SK-N-DZ (cell line): Measurements from ENCODE around the gene RNU7-1.

Source experiments
- DNase-seq: peaks from one replicate; pipeline ENCODE4 v3.0.0-alpha.2; 2015; ENCODE audit warnings: low spot score

RNU7-1 gene

GRCh38 chr12:6963016-6963731 is 19.6 kb downstream of the RNU7-1 start:
- DNase-seq: peak; percentile 6

- DNase-seq: peak; percentile 15
Measured at GRCh38 chr12:6963791-6964413, 20.3 kb downstream of the RNU7-1 start.

- no peak for DNase-seq
Measured at GRCh38 chr12:6964605-6965025, 21.0 kb downstream of the RNU7-1 start.

- peak; percentile 80 for DNase-seq
Measured at GRCh38 chr12:6965026-6965661, 21.5 kb downstream of the RNU7-1 start.

- peak; percentile 13 for DNase-seq
Measured at GRCh38 chr12:6965714-6966113, 22.1 kb downstream of the RNU7-1 start.

DNA sequence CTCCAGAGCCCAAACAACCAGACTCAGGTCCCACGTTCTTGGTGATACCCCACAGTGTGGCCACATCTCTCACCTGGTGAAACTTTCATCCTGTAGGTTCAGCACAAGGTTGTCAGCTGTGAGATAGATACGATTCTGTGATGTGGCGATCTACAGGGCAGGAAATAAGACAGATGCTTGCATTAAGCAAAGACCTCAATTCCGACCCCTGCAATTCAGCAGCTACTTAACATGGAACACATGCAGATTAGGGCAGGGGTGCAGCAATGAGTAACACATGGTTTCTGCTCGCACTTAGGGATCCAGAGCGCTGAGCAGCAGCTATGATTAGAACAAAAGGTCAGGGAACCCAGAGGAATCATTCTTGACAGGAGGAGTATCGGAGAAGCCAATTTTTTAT is 22.7 kb downstream of the RNU7-1 start:
- no peak for DNase-seq

GRCh38 chr12:6967651-6968100 is 24.1 kb downstream of the RNU7-1 start:
- DNase-seq: no peak

- DNase-seq: no peak
Measured at GRCh38 chr12:6968426-6968825, 24.8 kb downstream of the RNU7-1 start.

DNA sequence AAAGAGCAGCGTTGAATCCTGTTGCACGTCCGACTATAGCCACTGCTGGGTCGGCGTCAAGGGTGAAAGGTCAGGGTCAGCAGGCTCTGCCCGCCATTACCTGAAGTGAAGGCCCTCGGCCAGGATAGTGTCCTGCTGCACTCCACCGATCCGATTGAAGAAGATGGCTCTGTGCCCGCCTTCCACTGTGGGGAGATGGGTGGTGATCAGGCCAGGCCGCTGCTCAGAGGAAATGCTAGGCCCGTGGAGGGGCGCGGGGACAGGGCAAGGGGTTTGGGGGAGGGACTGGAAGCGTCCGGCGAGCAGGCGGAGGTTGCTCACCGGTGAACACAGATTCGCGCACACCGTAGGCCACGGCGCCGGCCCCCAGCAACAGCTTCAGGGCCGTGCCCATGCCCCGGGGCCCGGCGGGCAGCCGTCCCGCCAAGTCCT is 26.5 kb downstream of the RNU7-1 start:
- DNase-seq: no peak

DNA sequence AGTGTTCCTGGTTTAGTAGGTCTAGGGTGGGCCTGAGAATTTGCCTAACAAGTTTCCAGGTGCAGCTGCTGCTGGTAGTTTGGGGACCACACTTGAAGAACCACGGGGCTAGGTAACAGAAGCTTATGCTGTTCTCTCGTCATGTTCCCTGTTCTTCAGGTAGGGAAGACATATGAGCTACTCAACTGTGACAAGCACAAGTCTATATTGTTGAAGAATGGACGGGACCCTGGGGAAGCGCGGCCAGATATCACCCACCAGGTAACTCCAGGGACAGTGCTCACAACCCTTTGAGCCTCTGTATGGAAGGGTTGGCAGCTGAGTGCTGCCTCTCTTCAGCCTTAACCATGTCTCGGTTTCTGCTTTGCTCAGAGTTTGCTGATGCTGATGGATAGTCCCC is 30.6 kb downstream of the RNU7-1 start:
- DNase-seq: no peak

DNA sequence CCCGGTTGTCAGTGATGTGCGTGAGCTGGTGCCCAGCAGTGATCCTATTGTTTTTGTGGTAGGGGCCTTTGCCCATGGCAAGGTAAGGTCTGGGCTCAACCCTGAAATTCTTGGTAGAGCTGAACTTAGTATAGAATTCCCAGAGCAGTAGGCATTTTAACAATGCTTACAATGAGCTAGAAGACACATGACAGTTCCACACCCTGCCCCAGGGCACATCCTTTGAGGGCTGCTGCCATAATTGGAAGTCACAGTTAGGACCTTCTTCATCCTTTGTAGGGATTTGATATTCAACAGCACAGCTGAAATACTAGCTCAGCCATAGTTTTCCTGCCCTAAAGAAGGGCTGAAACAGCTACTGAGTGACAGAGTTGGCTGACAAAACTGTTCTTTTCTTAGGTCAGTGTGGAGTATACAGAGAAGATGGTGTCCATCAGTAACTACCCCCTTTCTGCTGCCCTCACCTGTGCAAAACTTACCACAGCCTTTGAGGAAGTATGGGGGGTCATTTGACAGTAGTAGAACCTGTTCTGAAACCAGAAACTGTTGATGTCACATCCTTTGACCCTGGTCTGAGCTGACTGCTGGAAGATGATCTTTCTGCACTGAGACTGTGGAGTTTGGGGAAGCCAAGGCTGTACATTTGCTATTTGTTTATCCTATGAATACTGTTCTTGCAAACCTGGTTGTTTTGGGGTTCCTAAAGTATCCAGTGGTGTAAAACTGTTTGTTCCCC is 31.8 kb downstream of the RNU7-1 start:
- no peak for DNase-seq

- DNase-seq: no peak
Measured at GRCh38 chr12:6977653-6978052, 34.0 kb downstream of the RNU7-1 start.

GRCh38 chr12:6978188-6978587 is 34.6 kb downstream of the RNU7-1 start:
- DNase-seq: no peak

GRCh38 chr12:6978611-6979011 is 35.0 kb downstream of the RNU7-1 start:
- DNase-seq: no peak

- DNase-seq: no peak
Measured at GRCh38 chr12:6979021-6979420, 35.4 kb downstream of the RNU7-1 start.

DNA sequence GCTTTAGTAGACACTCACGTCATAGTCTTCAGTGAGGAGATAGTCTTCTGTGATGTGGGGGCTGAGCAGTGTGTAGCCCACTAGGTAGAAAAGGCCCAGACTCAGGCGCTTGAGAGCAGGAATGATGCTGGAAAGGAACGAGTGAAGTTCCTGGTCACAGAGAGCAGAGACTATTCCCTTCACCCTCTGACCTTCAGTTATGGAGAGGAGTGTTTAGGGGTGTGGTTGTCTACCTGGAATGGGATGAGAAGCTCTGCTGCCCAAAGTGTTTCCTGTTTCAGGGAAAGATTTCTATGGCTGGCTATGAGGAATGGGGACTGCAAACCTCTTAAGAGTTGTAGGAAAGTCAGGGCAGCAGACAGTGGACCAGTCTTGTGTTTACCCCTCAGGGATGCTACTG is 35.8 kb downstream of the RNU7-1 start:
- no peak for DNase-seq

- DNase-seq: no peak
Measured at GRCh38 chr12:6980075-6980474, 36.5 kb downstream of the RNU7-1 start.

DNA sequence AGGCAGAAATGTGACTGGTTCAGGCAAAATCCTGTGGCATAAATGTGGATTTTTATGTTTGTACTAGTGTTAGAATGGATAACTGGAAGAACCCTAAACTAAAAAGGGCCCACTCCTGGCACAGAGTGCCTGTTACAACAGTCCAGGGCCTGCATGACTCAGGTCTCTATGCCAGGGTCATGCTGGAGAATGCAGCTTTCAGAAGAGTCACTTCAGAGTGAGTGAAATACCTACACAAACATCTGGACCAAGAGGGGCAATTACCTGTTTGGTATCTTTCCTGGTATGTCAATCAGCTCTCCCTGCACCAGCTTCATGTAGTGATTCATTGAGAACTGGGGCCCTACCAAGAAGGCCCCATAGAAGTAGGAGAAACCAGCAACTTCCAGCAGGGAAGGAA is 37.1 kb downstream of the RNU7-1 start:
- no peak for DNase-seq

DNA sequence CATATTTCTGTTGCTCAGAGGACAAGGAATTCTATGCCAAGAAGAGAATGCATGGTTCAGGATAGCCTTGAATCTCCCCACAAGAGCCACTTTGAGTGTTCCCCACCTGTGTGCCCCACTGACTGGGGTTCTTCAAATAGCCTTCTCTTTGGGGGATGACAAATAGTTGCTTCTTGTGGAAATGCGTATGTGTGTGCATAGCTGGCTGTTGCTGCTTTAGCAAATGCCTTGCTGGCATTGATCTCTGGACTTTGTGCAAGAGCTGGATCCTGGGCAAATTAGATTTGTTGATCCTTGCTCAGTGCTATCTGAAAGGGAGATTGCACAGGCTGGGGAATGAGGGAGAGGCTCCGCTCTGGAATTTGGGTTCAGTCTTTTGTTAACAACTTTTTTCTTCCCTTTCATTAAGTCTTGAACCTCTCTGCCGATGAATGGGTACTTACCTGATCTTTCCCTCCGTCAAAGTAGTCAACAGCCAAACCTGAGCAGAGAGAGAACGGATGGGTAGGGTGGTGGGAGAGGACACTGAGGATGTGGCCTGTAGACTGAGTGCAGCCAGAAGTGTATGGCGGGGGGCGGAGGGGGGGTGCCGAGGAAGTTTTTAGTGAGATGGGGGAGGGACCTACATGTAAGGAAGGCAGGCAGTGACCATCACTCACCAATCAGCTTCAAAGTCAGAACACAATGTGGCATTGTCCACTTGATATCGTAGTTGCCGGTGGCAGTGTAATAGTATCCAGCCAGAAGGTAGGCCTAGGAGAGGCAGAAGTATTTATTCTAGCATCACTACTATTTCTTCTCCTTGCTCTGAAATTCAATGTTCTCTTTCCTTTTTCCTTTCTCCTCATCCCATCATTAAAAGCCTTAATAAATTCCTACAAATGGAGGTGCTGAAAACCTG is 37.8 kb downstream of the RNU7-1 start:
- no peak for DNase-seq

DNA sequence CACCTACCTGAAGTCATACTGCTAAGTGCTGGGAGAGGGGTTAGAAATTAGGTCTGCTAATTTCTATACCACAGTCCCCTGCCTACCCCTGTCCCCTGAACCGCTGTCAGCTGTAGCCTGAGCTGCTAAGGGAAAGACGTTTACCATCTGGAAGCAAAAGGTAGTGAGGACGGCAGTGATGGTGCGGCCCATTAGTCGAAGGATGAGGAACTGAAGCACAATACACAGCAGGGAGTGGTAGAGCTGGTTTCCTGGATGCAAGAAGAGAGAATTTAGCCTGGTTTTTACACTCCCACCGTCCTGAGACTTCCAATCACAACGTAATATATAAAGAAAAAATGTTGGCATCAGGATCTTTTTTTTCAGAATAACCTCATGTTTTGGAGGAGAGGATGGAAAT is 38.9 kb downstream of the RNU7-1 start:
- DNase-seq: no peak

DNA sequence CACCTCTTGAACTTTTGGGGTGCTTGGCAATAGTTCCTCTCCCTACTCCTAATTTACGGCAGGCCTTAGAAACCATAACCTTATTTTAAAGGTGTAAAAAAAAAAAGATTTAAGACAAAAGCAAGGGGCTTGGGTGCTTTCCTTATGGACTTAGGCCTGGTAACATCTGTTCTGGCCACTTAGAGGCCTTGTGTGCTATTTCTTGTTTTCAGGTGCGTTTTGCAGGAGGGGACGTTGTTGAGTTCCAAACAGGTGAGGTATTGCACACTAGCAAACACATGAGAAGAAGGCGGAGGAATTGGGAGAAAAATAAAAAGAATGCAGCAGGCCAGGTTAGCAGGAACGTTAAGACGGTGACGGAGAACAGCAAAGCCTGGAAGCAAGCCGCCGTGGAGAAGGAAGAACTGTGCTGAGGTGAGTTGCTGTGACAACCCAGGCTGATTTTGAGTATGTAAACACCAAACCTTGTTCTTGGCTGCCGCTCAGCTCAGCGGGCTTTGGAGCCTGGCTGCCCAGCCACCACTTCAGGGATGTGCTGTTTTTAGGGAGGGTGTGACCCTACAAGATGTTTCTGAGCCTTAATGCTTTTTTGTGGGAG is 44.4 kb downstream of the RNU7-1 start:
- DNase-seq: no peak
